Endothelial cell of umbilical vein (primary cell): ENCODE data around the gene LRRK2. TPM values are rescaled to one million over a fixed set of nuclear protein-coding genes. Genes with fewer than 3 reads are reported as not detected.

Experiments used
- BruUV-seq: library from RNA; stranded (reverse); fragments of 400-500 nt; replicated peaks from 2 replicates; lab custom pipeline; 2021; lab: Mats Ljungman, UMichigan
- CTCF ChIA-PET: fragments of 300-600, 350-600 bp; sonication (Branson Sonifier 250); formaldehyde crosslinking; loops from one replicate; lab custom pipeline; 2021; ENCODE audit warnings: antibody characterized with exemption, inconsistent platforms; lab: Charles Lee
- POLR2A ChIA-PET: fragments of 300-600, 350-600 bp; sonication (Branson Sonifier 250); formaldehyde crosslinking; loops from one replicate; lab custom pipeline; 2021; ENCODE audit warnings: antibody characterized with exemption, inconsistent platforms; lab: Charles Lee
- DNase-seq: peaks from one replicate; pipeline ENCODE4 v3.0.0-alpha.2; 2011; ENCODE audit warnings: low read depth, low spot score
- FAIRE-seq: peaks from 2 replicates; lab custom pipeline; 2011; peaks lifted over from hg19 to GRCh38; lab: Jason Lieb, UNC
- H2AFZ ChIP-seq: 2 replicates; pipeline ENCODE4 v1.6.0; 2012; ENCODE audit warnings: low read depth, low read length, control low read depth, inconsistent platforms
- H3K27ac ChIP-seq: 2 replicates; pipeline ENCODE4 v1.5.1; 2011; ENCODE audit warnings: low read depth, mild to moderate bottlenecking, control low read depth, low read length, moderate library complexity; ENCODE audit not compliant: insufficient read depth
- H3K27me3 ChIP-seq, 2 experiments: 2 replicates each; pipeline versions ENCODE4 v1.6.0 to v1.6.1; 2011; ENCODE audit warnings: low read length in 2 of 2, mixed read lengths in 1 of 2; ENCODE audit not compliant: control insufficient read depth in 2 of 2, insufficient read depth in 2 of 2
- H3K36me3 ChIP-seq, 2 experiments: 2 replicates in 1 of 2; 3 replicates in 1 of 2; pipeline ENCODE4 v1.5.1; 2011; ENCODE audit warnings: low read length in 2 of 2, mild to moderate bottlenecking in 1 of 2, moderate library complexity in 1 of 2; ENCODE audit not compliant: control insufficient read depth in 2 of 2, insufficient read depth in 2 of 2; ENCODE audit errors: extremely low read depth in 1 of 2
- H3K4me1 ChIP-seq: 3 replicates; pipeline ENCODE4 v1.5.1; 2011; ENCODE audit warnings: mild to moderate bottlenecking, low read length; ENCODE audit not compliant: control insufficient read depth, insufficient read depth; ENCODE audit errors: extremely low read depth
- H3K4me2 ChIP-seq: 2 replicates; pipeline ENCODE4 v1.6.1; 2011; ENCODE audit warnings: low read length, control low read depth, mixed read lengths; ENCODE audit not compliant: insufficient read depth
- H3K4me3 ChIP-seq, 3 experiments: fragments of 200-600 bp in 1 of 3; sonication (generic), shearing (Covaris generic) in 1 of 3; replicated peaks in 1 of 3; 2 replicates each; pipeline ENCODE4 v1.5.1; 2011 to 2016; ENCODE audit warnings: control low read depth in 3 of 3, low read length in 3 of 3, mild to moderate bottlenecking in 2 of 3, inconsistent platforms in 1 of 3, low read depth in 1 of 3, moderate library complexity in 1 of 3; ENCODE audit not compliant: insufficient read depth in 1 of 3
- H3K79me2 ChIP-seq: 2 replicates; pipeline ENCODE4 v1.6.0; 2012; ENCODE audit warnings: low read length, inconsistent platforms; ENCODE audit not compliant: control insufficient read depth, insufficient read depth
- H3K9ac ChIP-seq: replicated peaks from 2 replicates; pipeline ENCODE3; 2011; ENCODE audit warnings: low read length, control low read depth; ENCODE audit not compliant: insufficient read depth; ENCODE audit errors: extremely low read depth
- H3K9me1 ChIP-seq: replicated peaks from 3 replicates; pipeline ENCODE4 v1.6.0; 2011; ENCODE audit warnings: mild to moderate bottlenecking, low read length; ENCODE audit not compliant: control insufficient read depth, insufficient read depth; ENCODE audit errors: extremely low read depth
- H3K9me3 ChIP-seq: replicated peaks from 2 replicates; pipeline ENCODE4 v1.5.1; 2012; ENCODE audit warnings: low read length, inconsistent platforms; ENCODE audit not compliant: control insufficient read depth, insufficient read depth
- H4K20me1 ChIP-seq: replicated peaks from 2 replicates; pipeline ENCODE3; 2011; ENCODE audit warnings: mild to moderate bottlenecking, low read length; ENCODE audit not compliant: control insufficient read depth, insufficient read depth; ENCODE audit errors: extremely low read depth
- CTCF ChIP-seq, 2 donors: IDR thresholded peaks; 1 replicate in 1 of 2; 2 replicates in 1 of 2; pipeline ENCODE4 v1.5.1; 2011; ENCODE audit warnings: low read length in 2 of 2, mild to moderate bottlenecking in 2 of 2, moderate library complexity in 2 of 2, control low read depth in 1 of 2, inconsistent platforms in 1 of 2, low read depth in 1 of 2; ENCODE audit not compliant: insufficient read depth in 1 of 2; ENCODE audit errors: extremely low read depth in 1 of 2
- EZH2 ChIP-seq: IDR thresholded peaks from 2 replicates; pipeline ENCODE4 v1.6.1; 2012; ENCODE audit warnings: borderline replicate concordance, low read depth, mild to moderate bottlenecking, moderate library complexity, low read length, inconsistent platforms; ENCODE audit not compliant: severe bottlenecking
- FOS ChIP-seq: IDR thresholded peaks from 2 replicates; pipeline ENCODE4 v1.6.1; 2011; ENCODE audit warnings: mild to moderate bottlenecking, low read length, moderate library complexity, borderline replicate concordance; ENCODE audit not compliant: insufficient read depth
- GATA2 ChIP-seq: IDR thresholded peaks from 2 replicates; pipeline ENCODE4 v1.7.0; 2011; ENCODE audit warnings: low read depth, mild to moderate bottlenecking, moderate library complexity, mixed read lengths, low read length; ENCODE audit not compliant: insufficient read length, insufficient read depth
- JUN ChIP-seq: IDR thresholded peaks from 2 replicates; pipeline ENCODE4 v1.6.1; 2011; ENCODE audit warnings: borderline replicate concordance, low read depth; ENCODE audit not compliant: insufficient read length, insufficient read depth
- MYC ChIP-seq: IDR thresholded peaks from one replicate; pipeline ENCODE4 v1.6.1; 2011; ENCODE audit warnings: mild to moderate bottlenecking, low read depth, low read length
- POLR2A ChIP-seq: IDR thresholded peaks from 2 replicates; pipeline ENCODE4 v1.6.1; 2012; ENCODE audit warnings: low read depth, mild to moderate bottlenecking, control low read depth, low read length
- POLR2AphosphoS5 ChIP-seq: IDR thresholded peaks from 2 replicates; pipeline ENCODE4 v1.6.1; 2012; ENCODE audit warnings: low read depth, mild to moderate bottlenecking, control low read depth, low read length, moderate library complexity; ENCODE audit not compliant: insufficient read depth
- dilution Hi-C: fragments of 300-500 bp; cut with MboI; formaldehyde crosslinking; loops from one replicate; pipeline ENCODE4 v1.15.0; 2019; ENCODE audit warnings: low sequenced_read_pairs; ENCODE audit not compliant: extremely low pct_ligation_motif_present
- intact Hi-C: fragments of 100-400 bp; cut with micrococcal nuclease; formaldehyde crosslinking; loops from one replicate; pipeline ENCODE4 v1.10.0; 2022
- polyA plus RNA-seq, 4 experiments: library from polyadenylated mRNA; depleted of rRNA in 3 of 4; stranded (reverse) in 3 of 4; unstranded in 1 of 4; fragments of >200 nt; gene quantifications; 2 replicates each; pipeline versions ENCODE4 v1.2.1 to v1.2.3, GENCODE V29; 2011 to 2012; ENCODE audit warnings: missing spikeins in 1 of 4
- total RNA-seq: library from RNA; stranded (reverse); gene quantifications from 2 replicates; pipeline ENCODE4 v1.2.3, GENCODE V29; 2021
- TF ChIP-seq, protein P1 (sequence below): IDR thresholded peaks from 2 replicates; pipeline ENCODE4 v1.6.1; 2011; ENCODE audit not compliant: insufficient read depth, insufficient read length

The LRRK2 gene
- total and polyA plus RNA-seq, 2 donors (not counting 3 experiments of a cell fraction or from before 2014, with no cell fraction given): 0.26 to 2.2 TPM

GRCh38 chr12:40390980-40391379 is 166.2 kb downstream of the LRRK2 start:
- H3K9me1 ChIP-seq: no peaks in the 10 kb centered on the region
- TF ChIP-seq MYC: no peak
- no peak for TF ChIP-seq POLR2AphosphoS5
- TF ChIP-seq EZH2: no peak
- TF ChIP-seq POLR2A: no peak
- H3K4me3 ChIP-seq: no peak overlapping the region
- no peak overlapping the region for H3K4me2 ChIP-seq
- dilution Hi-C loops (no loop called here), intact Hi-C loops (no loop called here)
- no peaks in the 10 kb centered on the region for H4K20me1 ChIP-seq
- no peak overlapping the region for H2AFZ ChIP-seq
- H3K79me2 ChIP-seq: no peaks in the 10 kb centered on the region
- no peak overlapping the region for H3K9ac ChIP-seq
- no peaks in the 10 kb centered on the region for H3K27me3 ChIP-seq
- DNase-seq: no peak
- H3K36me3 ChIP-seq: no peaks in the 10 kb centered on the region
- H3K27ac ChIP-seq: no peak overlapping the region
- ChIA-PET POLR2A (no interaction called here), CTCF (no interaction called here)
- H3K9me3 ChIP-seq: no peaks in the 10 kb centered on the region
- no peak for FAIRE-seq
- no peaks in the 10 kb centered on the region for H3K4me1 ChIP-seq
- BruUV-seq: no TSS peak

GRCh38 chr12:40393026-40393425 is 168.2 kb downstream of the LRRK2 start:
- Histone ChIP-seq H3K4me1 (no peaks in the 10 kb centered on the region), H3K79me2 (no peaks in the 10 kb centered on the region), H3K9me1 (no peaks in the 10 kb centered on the region), H3K36me3 (no peaks in the 10 kb centered on the region), H3K4me2 (no peak overlapping the region), H3K9me3 (no peaks in the 10 kb centered on the region), H3K9ac (no peak overlapping the region), H4K20me1 (no peaks in the 10 kb centered on the region), H3K27ac (no peak overlapping the region), H3K27me3 (no peaks in the 10 kb centered on the region), H2AFZ (no peak overlapping the region), H3K4me3 (no peak overlapping the region)
- FAIRE-seq: no peak
- ChIA-PET CTCF (no interaction called here), POLR2A (no interaction called here)
- dilution Hi-C loops (no loop called here), intact Hi-C loops (no loop called here)
- BruUV-seq: no TSS peak
- no peak for DNase-seq
- TF ChIP-seq EZH2 (no peak), FOS (no peak), CTCF (IDR thresholded peaks at IDR 0.05; ENCODE audit: extremely low read depth in 1 of 2, insufficient read depth in 1 of 2, low read depth in 1 of 2, low read length in 2 of 2) (no peak), POLR2AphosphoS5 (no peak), MYC (no peak), GATA2 (no peak), POLR2A (no peak), JUN (no peak)
- TF ChIP-seq, protein P1, sequence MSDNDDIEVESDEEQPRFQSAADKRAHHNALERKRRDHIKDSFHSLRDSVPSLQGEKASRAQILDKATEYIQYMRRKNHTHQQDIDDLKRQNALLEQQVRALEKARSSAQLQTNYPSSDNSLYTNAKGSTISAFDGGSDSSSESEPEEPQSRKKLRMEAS: no peak
